ENCODE data around the gene AP4M1.

The AP4M1 gene

GRCh38 chr7:100119072-100119969 is 17.9 kb downstream of the AP4M1 start, which contains the start of the genes CNPY4 and TAF6:
Gene CNPY4, plus strand, starts transcription at chr7:100119634. Its CDS starts 111 bp downstream, at chr7:100119745.
Gene TAF6, minus strand, starts transcription at chr7:100119358. Its CDS starts 5,149 bp downstream, at chr7:100114209.
- Histone ChIP-seq H3K27me3 (no peaks in the 10 kb centered on the region), H3K4me3 (ENCODE audit: low read depth, low read length) (peak within 1 kb of the TSS; percentile 99), H3K4me1 (no peaks in the 10 kb centered on the region), H3K36me3 (no peaks in the 10 kb centered on the region), H3K9me3 (no peaks in the 10 kb centered on the region)
- peak; percentile 95 for DNase-seq
- TF ChIP-seq, protein P1, sequence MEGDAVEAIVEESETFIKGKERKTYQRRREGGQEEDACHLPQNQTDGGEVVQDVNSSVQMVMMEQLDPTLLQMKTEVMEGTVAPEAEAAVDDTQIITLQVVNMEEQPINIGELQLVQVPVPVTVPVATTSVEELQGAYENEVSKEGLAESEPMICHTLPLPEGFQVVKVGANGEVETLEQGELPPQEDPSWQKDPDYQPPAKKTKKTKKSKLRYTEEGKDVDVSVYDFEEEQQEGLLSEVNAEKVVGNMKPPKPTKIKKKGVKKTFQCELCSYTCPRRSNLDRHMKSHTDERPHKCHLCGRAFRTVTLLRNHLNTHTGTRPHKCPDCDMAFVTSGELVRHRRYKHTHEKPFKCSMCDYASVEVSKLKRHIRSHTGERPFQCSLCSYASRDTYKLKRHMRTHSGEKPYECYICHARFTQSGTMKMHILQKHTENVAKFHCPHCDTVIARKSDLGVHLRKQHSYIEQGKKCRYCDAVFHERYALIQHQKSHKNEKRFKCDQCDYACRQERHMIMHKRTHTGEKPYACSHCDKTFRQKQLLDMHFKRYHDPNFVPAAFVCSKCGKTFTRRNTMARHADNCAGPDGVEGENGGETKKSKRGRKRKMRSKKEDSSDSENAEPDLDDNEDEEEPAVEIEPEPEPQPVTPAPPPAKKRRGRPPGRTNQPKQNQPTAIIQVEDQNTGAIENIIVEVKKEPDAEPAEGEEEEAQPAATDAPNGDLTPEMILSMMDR (IDR thresholded peaks at IDR 0.05; ENCODE audit: low read depth, low read length), result no peak

DNA sequence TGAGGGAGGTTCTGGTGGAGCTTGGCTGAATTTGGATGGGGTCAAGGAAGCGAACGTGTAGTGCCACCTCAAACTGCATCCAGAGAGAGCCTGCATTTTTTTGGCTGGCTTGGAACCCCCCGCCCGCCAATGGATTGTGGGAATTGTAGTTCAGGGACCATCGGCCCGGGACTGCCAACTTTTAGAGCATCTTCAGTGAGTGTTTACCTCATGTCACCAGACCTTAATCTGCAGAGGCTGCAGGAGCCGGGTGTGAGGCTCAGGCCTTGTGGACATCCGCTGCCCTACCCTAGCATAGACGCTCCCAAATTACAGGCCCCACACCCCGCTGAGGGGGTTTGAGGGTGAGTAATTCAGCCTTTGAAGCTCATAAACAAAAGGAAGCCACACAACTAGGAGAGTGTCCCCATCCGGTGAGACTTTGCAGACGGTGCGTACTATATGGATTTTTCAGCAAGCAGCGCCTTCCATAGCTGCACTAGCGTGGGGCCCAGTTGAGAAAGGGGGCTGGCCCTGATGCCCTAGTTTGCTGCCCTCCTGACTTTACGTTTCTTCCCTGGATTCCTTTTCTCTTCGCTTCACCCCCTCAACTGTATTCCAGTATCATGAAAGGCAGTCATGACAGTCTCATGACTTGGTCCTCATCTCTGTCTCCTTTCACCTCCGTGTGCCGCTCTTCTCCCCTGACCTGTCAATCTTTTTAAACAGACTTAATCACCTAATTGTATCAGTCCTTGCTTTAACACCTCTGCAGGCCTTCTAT is 18.7 kb downstream of the AP4M1 start:
- no peaks in the 10 kb centered on the region for H3K4me1 ChIP-seq
- peak; percentile 53 for DNase-seq
- H3K27me3 ChIP-seq, result no peaks in the 10 kb centered on the region
- peak overlapping the region; percentile 99 for H3K4me3 ChIP-seq (ENCODE audit: low read depth, low read length)
- H3K9me3 ChIP-seq, result no peaks in the 10 kb centered on the region
- TF ChIP-seq, protein P1 (IDR thresholded peaks at IDR 0.05; ENCODE audit: low read depth, low read length), result no peak
- H3K36me3 ChIP-seq, result no peaks in the 10 kb centered on the region

GRCh38 chr7:100120733-100121036 is 19.2 kb downstream of the AP4M1 start:
- Histone ChIP-seq H3K4me1 (no peaks in the 10 kb centered on the region), H3K27me3 (no peaks in the 10 kb centered on the region), H3K36me3 (no peaks in the 10 kb centered on the region), H3K4me3 (ENCODE audit: low read depth, low read length) (peak overlapping the region; percentile 99), H3K9me3 (no peaks in the 10 kb centered on the region)
- DNase-seq, result no peak
- TF ChIP-seq, protein P1 (IDR thresholded peaks at IDR 0.05; ENCODE audit: low read depth, low read length), result no peak

DNA sequence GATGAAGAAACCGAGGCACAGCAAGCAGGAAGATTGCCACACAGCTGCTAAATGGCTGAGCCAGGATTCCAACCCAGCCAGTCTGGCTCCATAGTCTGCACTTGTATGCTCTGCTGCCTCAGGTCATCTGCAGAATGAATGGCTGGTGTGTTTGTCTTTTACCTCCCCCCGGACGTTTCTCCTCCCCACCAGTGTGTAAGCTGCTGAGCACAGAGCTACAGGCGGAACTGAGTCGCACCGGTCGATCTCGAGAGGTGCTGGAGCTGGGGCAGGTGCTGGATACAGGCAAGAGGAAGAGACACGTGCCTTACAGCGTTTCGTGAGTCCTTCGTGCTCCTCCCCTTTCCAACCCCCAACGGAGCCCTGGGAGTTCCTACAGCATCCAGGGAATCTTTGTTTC is 20.6 kb downstream of the AP4M1 start:
- TF ChIP-seq, protein P1 (IDR thresholded peaks at IDR 0.05; ENCODE audit: low read depth, low read length), result no peak
- no peaks in the 10 kb centered on the region for H3K36me3 ChIP-seq
- no peak overlapping the region for H3K4me3 ChIP-seq (ENCODE audit: low read depth, low read length)
- H3K9me3 ChIP-seq, result no peaks in the 10 kb centered on the region
- no peaks in the 10 kb centered on the region for H3K27me3 ChIP-seq
- H3K4me1 ChIP-seq, result no peaks in the 10 kb centered on the region
- no peak for DNase-seq

DNA sequence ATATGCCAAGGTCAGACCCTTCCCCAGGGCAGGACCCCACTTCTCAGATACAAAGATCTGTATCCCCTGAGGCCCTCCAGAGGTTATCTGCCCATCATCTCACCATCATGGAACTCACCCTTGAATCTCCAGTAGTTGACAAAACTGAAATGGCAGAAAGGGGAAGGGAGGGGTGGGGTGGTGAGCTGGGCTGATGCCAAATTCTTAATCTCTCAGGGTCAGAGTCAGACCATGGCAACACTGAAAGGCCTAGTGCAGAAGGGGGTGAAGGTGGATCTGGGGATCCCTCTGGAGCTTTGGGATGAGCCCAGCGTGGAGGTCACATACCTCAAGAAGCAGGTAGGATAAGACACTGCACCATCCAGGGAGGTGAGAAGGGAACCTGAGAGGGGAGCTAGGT is 21.1 kb downstream of the AP4M1 start:
- TF ChIP-seq, protein P1 (IDR thresholded peaks at IDR 0.05; ENCODE audit: low read depth, low read length), result no peak
- no peaks in the 10 kb centered on the region for H3K9me3 ChIP-seq
- no peaks in the 10 kb centered on the region for H3K4me1 ChIP-seq
- no peaks in the 10 kb centered on the region for H3K27me3 ChIP-seq
- H3K4me3 ChIP-seq (ENCODE audit: low read depth, low read length), result no peak overlapping the region
- no peak for DNase-seq
- H3K36me3 ChIP-seq, result no peaks in the 10 kb centered on the region

Data from BE2C (cell line).